Astrocyte (in vitro differentiated cells and primary cell): ENCODE data around the gene RAB3IP. TPM values are rescaled to one million over a fixed set of nuclear protein-coding genes. Genes with fewer than 3 reads are reported as not detected.

Experiments
- DNase-seq: peaks from one replicate; pipeline ENCODE4 v3.0.0-alpha.2; 2010; ENCODE audit warnings: low read depth
- FAIRE-seq: peaks from 2 replicates; lab custom pipeline; 2011; peaks lifted over from hg19 to GRCh38; lab: Jason Lieb, UNC
- H2AFZ ChIP-seq: 2 replicates; pipeline ENCODE4 v1.6.0; 2012; ENCODE audit warnings: low read depth, low read length, inconsistent platforms
- H3K27ac ChIP-seq: 2 replicates; pipeline ENCODE4 v1.5.1; 2011; ENCODE audit warnings: low read depth, low read length, inconsistent platforms
- H3K27me3 ChIP-seq: 2 replicates; pipeline ENCODE4 v1.6.0; 2011; ENCODE audit warnings: low read length, inconsistent platforms; ENCODE audit not compliant: insufficient read depth
- H3K36me3 ChIP-seq: 2 replicates; pipeline ENCODE4 v1.5.1; 2011; ENCODE audit warnings: low read length, inconsistent platforms; ENCODE audit not compliant: insufficient read depth
- H3K4me1 ChIP-seq: 2 replicates; pipeline ENCODE4 v1.5.1; 2011; ENCODE audit warnings: low read length, inconsistent platforms; ENCODE audit not compliant: insufficient read depth
- H3K4me2 ChIP-seq: 2 replicates; pipeline ENCODE4 v1.6.0; 2012; ENCODE audit warnings: low read length, inconsistent platforms
- H3K4me3 ChIP-seq: 2 replicates; pipeline ENCODE4 v1.5.1; 2011; ENCODE audit warnings: low read depth, mild to moderate bottlenecking, low read length, inconsistent platforms; ENCODE audit not compliant: insufficient read depth
- H3K79me2 ChIP-seq: 2 replicates; pipeline ENCODE4 v1.6.0; 2012; ENCODE audit warnings: mild to moderate bottlenecking, low read length, inconsistent platforms; ENCODE audit not compliant: insufficient read depth
- H3K9ac ChIP-seq: 2 replicates; pipeline ENCODE4 v1.6.0; 2012; ENCODE audit warnings: mild to moderate bottlenecking, low read length, inconsistent platforms
- H3K9me3 ChIP-seq: 2 replicates; pipeline ENCODE4 v1.5.1; 2012; ENCODE audit warnings: low read depth, mild to moderate bottlenecking, low read length, inconsistent platforms; ENCODE audit not compliant: insufficient read depth
- H4K20me1 ChIP-seq: 2 replicates; pipeline ENCODE4 v1.6.0; 2012; ENCODE audit warnings: low read length, inconsistent platforms; ENCODE audit not compliant: insufficient read depth
- H3K27ac Mint-ChIP-seq: one replicate; pipeline ENCODE4 v1.8.0; 2021; ENCODE audit warnings: mild to moderate bottlenecking, mixed read lengths; ENCODE audit not compliant: unreplicated experiment
- H3K27me3 Mint-ChIP-seq: one replicate; pipeline ENCODE4 v1.8.0; 2021; ENCODE audit warnings: low read depth, mixed read lengths; ENCODE audit not compliant: unreplicated experiment
- H3K36me3 Mint-ChIP-seq: one replicate; pipeline ENCODE4 v1.8.0; 2021; ENCODE audit warnings: low read depth, mixed read lengths; ENCODE audit not compliant: unreplicated experiment
- H3K4me1 Mint-ChIP-seq: one replicate; pipeline ENCODE4 v1.8.0; 2021; ENCODE audit warnings: low read depth, mixed read lengths; ENCODE audit not compliant: unreplicated experiment
- H3K4me3 Mint-ChIP-seq: one replicate; pipeline ENCODE4 v1.8.0; 2021; ENCODE audit warnings: mild to moderate bottlenecking, moderate library complexity, mixed read lengths; ENCODE audit not compliant: unreplicated experiment
- H3K9me3 Mint-ChIP-seq: one replicate; pipeline ENCODE4 v1.8.0; 2021; ENCODE audit warnings: mild to moderate bottlenecking, mixed read lengths; ENCODE audit not compliant: unreplicated experiment
- CTCF ChIP-seq: IDR thresholded peaks from 2 replicates; pipeline ENCODE4 v1.5.1; 2011; ENCODE audit warnings: low read depth, mild to moderate bottlenecking, inconsistent platforms, low read length, moderate library complexity; ENCODE audit not compliant: insufficient read depth
- EZH2 ChIP-seq: IDR thresholded peaks from 2 replicates; pipeline ENCODE4 v1.6.1; 2012; ENCODE audit warnings: mild to moderate bottlenecking, low read length, inconsistent platforms; ENCODE audit not compliant: insufficient read depth
- total RNA-seq: library from RNA; stranded (reverse); gene quantifications from 2 replicates; pipeline ENCODE4 v1.2.1, GENCODE V29; 2021

The RAB3IP gene
- total RNA-seq, 1 donor from 2014 or later = 18.4 TPM

- Mint-ChIP-seq H3K4me1 (peaks cover 4% of the 10 kb centered on the region), H3K36me3 (no peaks in the 10 kb centered on the region), H3K9me3 (no peaks in the 10 kb centered on the region), H3K27ac (no peak within 1 kb of the TSS), H3K4me3 (no peak within 1 kb of the TSS), H3K27me3 (no peaks in the 10 kb centered on the region)
- Histone ChIP-seq H3K4me2 (no peak within 1 kb of the TSS), H3K9me3 (no peaks in the 10 kb centered on the region), H3K4me1 (peaks cover 14% of the 10 kb centered on the region), H2AFZ (no peak within 1 kb of the TSS), H3K36me3 (no peaks in the 10 kb centered on the region), H3K27me3 (no peaks in the 10 kb centered on the region), H3K79me2 (no peaks in the 10 kb centered on the region), H3K9ac (no peak within 1 kb of the TSS), H3K27ac (no peak within 1 kb of the TSS), H4K20me1 (no peaks in the 10 kb centered on the region), H3K4me3 (no peak within 1 kb of the TSS)
- TF ChIP-seq EZH2 = no peak
- TF ChIP-seq CTCF = no peak
- DNase-seq = no peak
- FAIRE-seq = no peak
These were observed 86.4 kb downstream of the RAB3IP start, which contains the start of gene MYRFL for GRCh38 chr12:69824966-69825560. Gene MYRFL (plus strand): TSS chr12:69825227. CDS start chr12:69825518, 291 bp downstream.

- H3K36me3 Mint-ChIP-seq = no peaks in the 10 kb centered on the region
These were observed 90.2 kb downstream of the RAB3IP start for GRCh38 chr12:69828897-69829296.

More at GRCh38 chr12:69828897-69829296, 90.2 kb downstream of the RAB3IP start:
- Mint-ChIP-seq H3K4me1 (no peaks in the 10 kb centered on the region), H3K4me3 (no peak overlapping the region), H3K9me3 (no peaks in the 10 kb centered on the region), H3K27me3 (no peaks in the 10 kb centered on the region), H3K27ac (no peak overlapping the region)
- H3K36me3 ChIP-seq = no peaks in the 10 kb centered on the region
- H3K4me3 ChIP-seq = no peak overlapping the region
- no peak overlapping the region for H2AFZ ChIP-seq
- no peaks in the 10 kb centered on the region for H3K79me2 ChIP-seq
- no peaks in the 10 kb centered on the region for H4K20me1 ChIP-seq
- no peak overlapping the region for H3K9ac ChIP-seq
- no peak overlapping the region for H3K4me2 ChIP-seq
- no peak overlapping the region for H3K27ac ChIP-seq
- DNase-seq = no peak
- no peak for FAIRE-seq
- no peaks in the 10 kb centered on the region for H3K27me3 ChIP-seq
- TF ChIP-seq CTCF (no peak), EZH2 (no peak)
- no peaks in the 10 kb centered on the region for H3K4me1 ChIP-seq
- no peaks in the 10 kb centered on the region for H3K9me3 ChIP-seq
